ENCODE results near the gene DENND1A.

DENND1A gene

DNA sequence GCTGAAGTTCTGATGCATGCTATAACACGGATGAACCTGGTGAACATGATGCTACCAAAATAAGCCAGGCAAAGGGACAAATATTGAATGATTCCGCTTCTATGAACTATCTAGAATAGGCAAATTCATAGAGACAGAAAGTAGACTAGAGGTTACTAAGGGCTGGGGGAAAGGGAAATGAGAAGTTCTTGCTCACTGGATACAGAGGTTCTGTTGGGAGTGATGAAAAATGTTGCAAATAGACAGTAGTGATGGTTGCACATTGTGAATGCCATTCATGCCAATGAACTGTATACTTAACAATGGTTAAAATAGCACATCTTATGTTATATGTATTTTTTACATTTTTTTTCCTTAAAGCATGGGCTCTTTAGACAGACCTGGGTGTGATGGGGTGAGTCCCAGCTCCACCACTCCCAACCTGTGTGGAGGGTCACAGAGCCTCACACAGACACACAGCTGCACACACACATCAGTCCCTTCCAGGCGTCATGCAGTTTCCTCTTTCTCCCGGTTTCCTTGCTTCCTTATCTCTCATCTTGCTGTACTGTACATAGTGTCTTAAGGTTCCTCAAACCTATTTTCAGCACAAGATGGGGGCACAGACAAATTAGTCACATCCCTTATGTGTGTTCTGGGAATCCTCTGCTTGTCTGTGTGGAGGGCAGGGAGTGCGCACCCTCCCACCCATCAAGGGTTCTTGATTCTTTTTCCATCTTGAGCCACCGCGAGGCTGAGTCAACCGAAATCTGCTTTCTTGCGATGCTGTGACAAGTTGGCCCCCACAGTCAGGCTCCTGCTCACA, 381.0 kb downstream of the DENND1A start:
- DNase-seq (ENCODE audit: low read depth), result no peak
- TF ChIP-seq, protein P1, sequence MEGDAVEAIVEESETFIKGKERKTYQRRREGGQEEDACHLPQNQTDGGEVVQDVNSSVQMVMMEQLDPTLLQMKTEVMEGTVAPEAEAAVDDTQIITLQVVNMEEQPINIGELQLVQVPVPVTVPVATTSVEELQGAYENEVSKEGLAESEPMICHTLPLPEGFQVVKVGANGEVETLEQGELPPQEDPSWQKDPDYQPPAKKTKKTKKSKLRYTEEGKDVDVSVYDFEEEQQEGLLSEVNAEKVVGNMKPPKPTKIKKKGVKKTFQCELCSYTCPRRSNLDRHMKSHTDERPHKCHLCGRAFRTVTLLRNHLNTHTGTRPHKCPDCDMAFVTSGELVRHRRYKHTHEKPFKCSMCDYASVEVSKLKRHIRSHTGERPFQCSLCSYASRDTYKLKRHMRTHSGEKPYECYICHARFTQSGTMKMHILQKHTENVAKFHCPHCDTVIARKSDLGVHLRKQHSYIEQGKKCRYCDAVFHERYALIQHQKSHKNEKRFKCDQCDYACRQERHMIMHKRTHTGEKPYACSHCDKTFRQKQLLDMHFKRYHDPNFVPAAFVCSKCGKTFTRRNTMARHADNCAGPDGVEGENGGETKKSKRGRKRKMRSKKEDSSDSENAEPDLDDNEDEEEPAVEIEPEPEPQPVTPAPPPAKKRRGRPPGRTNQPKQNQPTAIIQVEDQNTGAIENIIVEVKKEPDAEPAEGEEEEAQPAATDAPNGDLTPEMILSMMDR (IDR thresholded peaks at IDR 0.05; ENCODE audit: low read depth, low read length, missing control alignments), result no peak
- no peak overlapping the region for H3K4me3 ChIP-seq (ENCODE audit: low read depth, low read length)
- in situ Hi-C loops (cut with HindIII; ENCODE audit: low sequenced_read_pairs), result no loop called here

DNA sequence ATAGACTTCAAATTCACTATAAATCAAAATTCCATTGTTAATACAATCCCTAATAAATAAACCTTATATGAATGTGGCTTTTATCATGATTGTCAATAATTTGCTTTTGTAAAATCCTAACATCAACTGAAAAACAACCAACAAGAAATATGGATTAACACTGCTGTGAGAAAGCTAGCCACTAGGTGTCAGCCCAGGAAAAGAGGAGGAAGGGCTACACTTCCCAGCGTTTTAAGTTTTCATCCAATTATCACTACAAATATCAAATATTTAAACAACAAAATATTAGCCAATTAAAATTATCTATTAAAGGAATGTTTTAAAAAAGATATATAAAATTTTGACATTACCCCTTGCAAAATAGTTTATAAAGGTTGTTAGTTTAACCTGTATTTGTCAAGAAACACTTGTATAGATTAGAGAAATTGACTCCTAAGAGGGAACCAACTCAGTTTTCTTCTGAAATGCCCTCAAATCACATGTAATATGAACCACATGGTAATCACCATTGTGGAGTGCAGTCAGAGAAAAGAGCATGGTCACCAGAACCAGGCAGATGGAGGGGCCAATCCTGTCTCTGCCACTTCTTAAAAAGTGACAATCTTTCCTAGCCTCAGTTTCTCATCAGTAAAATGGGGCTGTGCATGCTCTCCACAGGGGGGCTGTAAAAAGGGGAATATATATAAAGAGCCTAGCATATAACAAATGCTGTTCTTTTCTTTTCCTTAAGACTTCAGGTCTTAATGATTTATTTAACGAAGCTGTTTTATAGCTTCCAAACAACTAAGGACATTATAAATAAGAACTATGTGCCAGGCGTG, 385.7 kb downstream of the DENND1A start:
- H3K4me3 ChIP-seq (ENCODE audit: low read depth, low read length), result no peak overlapping the region
- peak; percentile 26 for DNase-seq (ENCODE audit: low read depth)
- TF ChIP-seq, protein P1 (IDR thresholded peaks at IDR 0.05; ENCODE audit: low read depth, low read length, missing control alignments), result peak; percentile 86
- in situ Hi-C loops (cut with HindIII; ENCODE audit: low sequenced_read_pairs), result loop anchor here (5.0 kb wide), 1 partner anchor 388 kb away; the partner anchor contains the start of gene DENND1A

DNA sequence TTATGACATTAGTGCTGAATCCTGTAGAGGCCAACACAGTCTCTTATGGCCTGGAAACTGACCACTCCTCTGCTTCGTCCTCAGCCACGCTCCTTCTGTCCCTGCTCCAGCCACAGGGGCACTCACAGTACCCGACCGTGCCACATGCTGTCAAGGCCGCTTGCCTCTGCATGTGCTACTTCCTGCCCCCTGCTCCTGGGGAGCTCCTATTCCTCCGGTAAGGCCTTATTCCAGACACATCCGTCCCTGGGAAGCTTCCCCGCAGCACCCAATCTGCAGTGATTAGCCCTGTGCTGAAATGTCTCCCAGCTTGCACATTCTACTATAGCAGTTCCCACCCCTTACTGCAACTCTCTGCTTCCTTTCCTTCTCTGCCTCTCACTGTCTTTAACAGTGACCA, 386.4 kb downstream of the DENND1A start:
- DNase-seq (ENCODE audit: low read depth), result no peak
- in situ Hi-C loops (cut with HindIII; ENCODE audit: low sequenced_read_pairs), result loop anchor here (5.0 kb wide), 1 partner anchor 389 kb away; the partner anchor contains the start of gene DENND1A
- no peak overlapping the region for H3K4me3 ChIP-seq (ENCODE audit: low read depth, low read length)
- TF ChIP-seq, protein P1 (IDR thresholded peaks at IDR 0.05; ENCODE audit: low read depth, low read length, missing control alignments), result no peak

DNA sequence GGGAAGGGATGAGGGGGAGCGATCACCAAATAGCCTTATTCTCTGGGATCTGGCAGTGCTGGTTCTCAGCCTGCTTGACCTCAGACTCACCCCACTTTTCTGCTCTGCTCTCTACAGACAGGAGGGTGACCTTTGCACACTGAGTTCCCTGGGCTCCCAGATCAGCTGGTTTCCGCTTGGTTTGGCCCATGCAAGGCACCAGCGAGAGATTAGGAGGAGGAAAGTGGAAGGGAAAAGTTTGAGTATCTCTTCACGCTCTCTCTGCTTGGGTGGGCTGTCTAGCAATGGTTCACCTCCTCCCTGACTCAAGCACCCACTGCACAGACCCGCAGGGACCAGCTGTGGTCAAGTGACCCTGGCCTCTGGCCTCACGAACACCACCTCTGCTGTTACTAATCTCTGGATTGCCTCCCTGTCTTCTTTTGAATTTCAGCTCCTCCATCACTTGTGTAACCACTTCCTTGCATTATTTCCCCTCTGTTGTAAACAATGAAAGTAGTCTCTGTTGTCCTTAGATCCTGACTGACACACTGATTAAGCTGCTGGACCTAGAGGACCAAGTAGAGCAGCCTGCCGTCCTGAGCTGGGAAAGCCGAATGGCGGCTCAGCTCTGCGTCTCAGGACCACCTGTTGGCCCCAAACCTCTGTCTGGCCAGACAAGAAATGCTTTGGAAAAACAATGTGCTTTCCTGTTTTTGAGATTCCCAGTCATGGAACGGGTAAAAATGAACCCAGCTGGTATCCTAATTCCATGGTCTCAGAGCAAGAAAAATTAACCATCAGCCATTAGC, 387.3 kb downstream of the DENND1A start:
- no peak overlapping the region for H3K4me3 ChIP-seq (ENCODE audit: low read depth, low read length)
- DNase-seq (ENCODE audit: low read depth), result no peak
- TF ChIP-seq, protein P1 (IDR thresholded peaks at IDR 0.05; ENCODE audit: low read depth, low read length, missing control alignments), result no peak
- in situ Hi-C loops (cut with HindIII; ENCODE audit: low sequenced_read_pairs), result loop anchor here (5.0 kb wide), 1 partner anchor 390 kb away; the partner anchor contains the start of gene DENND1A

DNA sequence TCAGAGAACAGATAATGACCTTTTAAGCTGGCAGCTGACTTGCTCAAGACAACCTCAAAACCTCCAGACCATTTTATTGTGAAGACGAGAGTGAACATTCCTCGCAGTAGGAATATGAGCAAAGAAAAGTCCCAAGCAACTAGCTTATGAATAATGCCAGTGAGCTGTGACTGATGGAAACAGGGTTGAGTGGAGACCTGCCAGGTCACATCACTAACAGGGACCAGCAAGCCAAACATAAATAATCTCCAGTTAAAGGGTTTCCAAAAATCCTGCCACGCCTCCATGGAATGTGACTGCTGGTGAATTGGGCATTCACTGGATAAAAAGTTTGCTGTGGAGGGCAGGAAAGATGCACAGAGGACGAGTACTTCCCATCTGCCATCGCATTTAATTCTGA, 388.5 kb downstream of the DENND1A start:
- TF ChIP-seq, protein P1 (IDR thresholded peaks at IDR 0.05; ENCODE audit: low read depth, low read length, missing control alignments), result no peak
- in situ Hi-C loops (cut with HindIII; ENCODE audit: low sequenced_read_pairs), result loop anchor here (5.0 kb wide), 1 partner anchor 391 kb away; the partner anchor contains the start of gene DENND1A
- DNase-seq (ENCODE audit: low read depth), result no peak
- H3K4me3 ChIP-seq (ENCODE audit: low read depth, low read length), result no peak overlapping the region

DNA sequence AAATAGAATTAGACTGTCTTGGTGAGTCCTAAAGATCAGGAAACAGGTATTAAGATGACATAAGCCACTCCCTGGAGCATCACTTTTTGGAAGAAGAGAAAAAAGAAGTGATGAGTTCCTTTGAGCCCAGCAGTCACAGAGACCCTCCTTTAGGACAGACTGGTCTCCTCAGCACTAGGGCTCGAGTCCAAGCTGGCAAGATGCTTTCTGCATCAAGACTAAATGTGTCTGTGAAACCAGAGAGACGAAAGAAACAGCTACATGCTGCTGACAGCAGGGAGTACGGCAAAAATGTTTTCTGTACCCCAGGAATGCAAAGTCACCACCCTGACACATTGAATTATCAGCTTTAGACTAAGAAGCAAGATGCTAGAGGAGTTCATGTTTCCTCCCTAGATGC, 389.5 kb downstream of the DENND1A start:
- TF ChIP-seq, protein P1 (IDR thresholded peaks at IDR 0.05; ENCODE audit: low read depth, low read length, missing control alignments), result no peak
- DNase-seq (ENCODE audit: low read depth), result no peak
- in situ Hi-C loops (cut with HindIII; ENCODE audit: low sequenced_read_pairs), result loop anchor here (5.0 kb wide), 1 partner anchor 392 kb away; the partner anchor contains the start of gene DENND1A
- no peak overlapping the region for H3K4me3 ChIP-seq (ENCODE audit: low read depth, low read length)
